ENCODE results near the gene C17orf67.

DNA sequence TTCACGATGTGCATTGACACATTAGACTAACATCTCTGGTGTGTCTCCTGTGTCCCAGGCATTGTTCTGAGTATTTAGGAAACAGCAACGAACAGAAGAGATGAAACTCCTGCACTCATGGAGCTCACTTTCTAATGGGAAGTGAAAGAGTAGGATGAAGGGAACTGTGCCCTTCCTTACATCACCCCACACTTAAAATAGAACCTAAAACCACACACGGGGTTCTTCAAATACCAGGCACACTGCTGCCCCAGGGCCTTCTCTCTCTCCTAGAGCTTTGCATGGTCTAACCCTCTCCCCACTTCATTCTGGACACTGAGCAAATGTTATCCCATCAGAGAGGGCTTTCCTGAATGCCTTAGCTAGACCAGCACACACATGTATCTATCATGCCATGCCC, 46.4 kb upstream of the C17orf67 start:
- TF ChIP-seq SIN3A (IDR thresholded peaks at IDR 0.05; ENCODE audit: borderline replicate concordance, insufficient read depth, low read length) (no peak), POLR2AphosphoS5 (IDR thresholded peaks at IDR 0.05; ENCODE audit: low read depth, low read length) (no peak), REST (IDR thresholded peaks at IDR 0.05; ENCODE audit: insufficient read depth in 1 of 2, low read depth in 2 of 2, low read length in 2 of 2) (no peak)
